ENCODE data around the gene ITLN1.
"Not testable (repeated sequence)": the region's sequence is repeated elsewhere in the genome, so short reads cannot be mapped to it uniquely, and the experiment has no call there.

ITLN1 gene

DNA sequence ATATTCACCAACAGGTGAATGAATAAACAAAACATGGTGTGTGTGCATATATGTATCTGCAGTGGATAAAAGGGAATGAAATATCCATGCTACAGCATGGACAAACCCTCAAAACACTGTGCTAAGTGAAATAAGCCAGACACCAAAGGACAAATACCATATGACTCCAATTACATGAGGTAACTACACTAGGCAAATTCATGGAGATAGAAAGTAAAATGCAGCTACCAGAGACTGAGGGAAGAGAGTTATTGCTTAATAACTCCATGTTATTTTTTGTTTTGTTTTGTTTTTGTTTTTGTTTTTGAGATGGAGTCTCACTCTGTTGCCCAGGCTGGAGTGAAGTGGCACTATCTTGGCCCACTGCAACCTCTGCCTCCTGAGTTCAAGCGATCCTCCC, 2.4 kb downstream of the ITLN1 start:
- no peak for DNase-seq

DNA sequence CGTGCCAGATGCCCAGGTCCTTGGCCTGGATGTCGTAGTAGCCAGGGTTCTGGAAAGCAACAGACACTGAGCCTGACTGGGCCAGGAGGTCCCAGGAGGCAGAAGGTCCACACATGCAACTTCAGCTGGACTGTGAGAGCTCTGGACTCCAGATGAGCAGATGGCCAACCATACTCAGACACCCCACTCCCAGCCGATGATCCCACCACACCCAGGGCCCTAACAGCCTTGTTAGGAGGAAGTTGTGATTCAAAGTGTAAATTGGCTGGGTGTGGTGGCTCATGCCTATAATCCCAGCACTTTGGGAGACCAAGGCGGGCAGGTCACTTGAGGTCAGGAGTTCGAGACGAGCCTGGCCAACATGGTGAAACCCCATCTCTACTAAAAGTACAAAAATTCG, 3.7 kb downstream of the ITLN1 start:
- DNase-seq = not testable (repeated sequence)

DNA sequence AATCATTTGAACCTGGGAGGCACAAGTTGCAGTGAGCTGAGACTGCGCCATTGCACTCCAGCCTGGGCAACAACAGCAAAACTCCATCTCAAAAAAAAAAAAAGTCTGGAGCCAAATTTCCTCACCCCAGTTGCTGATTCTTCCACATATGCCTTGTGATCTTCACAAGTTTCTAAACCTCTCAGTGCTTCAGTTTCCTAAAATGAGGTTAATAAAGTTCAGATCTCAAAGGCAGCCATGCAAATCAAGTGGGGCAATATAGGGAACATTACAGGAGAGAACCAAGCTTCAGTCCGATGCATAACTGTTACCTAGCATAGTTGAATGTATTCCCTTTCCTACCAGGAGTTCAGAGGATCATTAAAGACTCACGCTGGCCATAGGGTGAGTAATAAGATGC, 4.8 kb downstream of the ITLN1 start:
- no peak for DNase-seq

DNA sequence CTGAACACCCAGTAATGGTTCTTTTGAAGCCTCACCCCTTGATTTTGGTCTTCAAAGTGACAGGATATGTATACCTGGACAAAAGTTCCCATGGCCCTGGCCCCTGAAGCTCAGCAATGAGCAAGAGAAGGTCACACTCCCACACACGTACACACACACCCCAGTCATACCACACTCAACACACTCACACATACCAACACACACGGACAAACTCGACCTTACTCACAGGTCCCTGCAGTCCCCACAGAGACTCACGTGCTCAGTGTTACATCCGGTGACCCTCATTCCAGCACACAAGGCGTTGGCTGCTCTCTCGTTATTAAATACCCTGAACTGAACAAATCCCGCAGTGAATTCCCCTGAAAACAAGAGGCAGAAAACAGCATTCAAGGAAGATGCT, 5.9 kb downstream of the ITLN1 start:
- DNase-seq = no peak

DNA sequence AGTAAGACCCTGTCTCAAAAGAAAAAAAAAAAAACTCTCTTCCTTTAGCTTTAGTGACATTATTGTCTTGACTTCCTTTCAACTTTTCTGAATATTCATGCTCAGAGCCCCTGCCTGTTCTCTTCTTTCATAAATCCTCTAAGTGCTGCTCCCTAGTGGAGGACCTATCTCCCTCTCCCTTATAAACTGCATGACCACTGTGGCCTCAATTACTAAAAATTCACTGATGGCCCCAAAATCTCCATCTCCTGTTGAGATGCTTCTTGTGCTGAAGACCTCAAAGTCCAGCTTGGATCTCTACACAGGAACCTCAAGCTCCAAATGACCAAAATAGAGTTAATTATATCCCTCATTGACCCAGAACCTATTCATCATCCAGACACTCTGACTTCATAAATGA, 7.8 kb downstream of the ITLN1 start:
- no peak for DNase-seq

DNA sequence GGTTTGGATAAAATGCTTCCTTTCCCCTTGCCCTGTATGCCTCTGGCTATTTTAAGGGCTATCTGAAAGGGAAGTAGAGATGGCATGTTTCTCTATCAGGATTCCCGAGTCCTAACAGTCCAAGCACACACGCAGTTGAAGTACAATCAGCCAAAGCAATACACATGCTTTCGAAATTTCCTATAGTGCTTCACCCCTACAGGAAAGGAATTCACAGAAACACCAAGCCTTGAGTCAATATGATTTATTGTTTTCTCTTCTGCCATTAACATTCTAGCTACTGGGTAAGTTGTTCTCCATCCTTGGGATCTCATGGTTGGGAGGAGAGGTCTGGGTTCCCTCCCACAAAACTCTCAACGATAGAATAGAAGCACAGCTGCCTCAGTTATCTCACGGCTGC, 8.7 kb downstream of the ITLN1 start:
- DNase-seq = no peak

DNA sequence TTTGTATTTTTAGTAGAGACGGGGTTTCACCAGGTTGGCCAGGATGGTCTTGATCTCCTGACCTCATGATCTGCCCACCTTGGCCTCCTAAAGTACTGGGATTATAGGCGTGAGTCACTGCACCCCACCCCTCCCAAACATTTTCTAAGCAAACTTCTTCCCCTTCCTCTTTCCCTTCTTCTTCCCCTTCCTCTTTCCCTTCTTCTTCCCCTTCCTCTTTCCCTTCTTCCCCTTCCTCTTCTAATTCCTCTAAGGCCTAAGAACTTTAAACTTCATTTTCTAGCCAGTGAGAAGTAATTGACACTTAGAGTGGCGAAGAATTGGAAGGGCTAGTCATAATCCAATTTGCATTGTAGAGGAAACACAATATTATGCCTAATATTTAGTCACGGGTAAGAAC, 9.4 kb downstream of the ITLN1 start:
- DNase-seq = not testable (repeated sequence)

DNA sequence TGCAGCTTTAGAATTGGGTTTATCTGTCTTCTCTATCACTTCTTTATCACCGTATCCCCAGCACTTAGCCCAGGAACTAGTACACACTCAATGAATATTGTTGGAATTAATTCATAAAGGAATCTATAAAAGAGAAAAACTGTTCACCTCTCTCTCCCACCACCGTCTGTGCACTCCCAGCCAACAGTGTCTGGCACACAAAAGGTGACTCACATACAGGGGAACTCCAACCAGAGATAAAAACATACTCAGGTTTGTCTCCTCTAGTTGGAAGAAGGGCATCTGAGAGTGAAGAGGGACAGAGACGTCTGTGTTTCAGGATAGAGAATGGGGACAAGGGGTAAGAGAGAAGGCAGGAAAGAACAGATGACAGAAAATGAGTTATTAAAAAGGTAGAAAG, 10.0 kb downstream of the ITLN1 start:
- DNase-seq = no peak

DNA sequence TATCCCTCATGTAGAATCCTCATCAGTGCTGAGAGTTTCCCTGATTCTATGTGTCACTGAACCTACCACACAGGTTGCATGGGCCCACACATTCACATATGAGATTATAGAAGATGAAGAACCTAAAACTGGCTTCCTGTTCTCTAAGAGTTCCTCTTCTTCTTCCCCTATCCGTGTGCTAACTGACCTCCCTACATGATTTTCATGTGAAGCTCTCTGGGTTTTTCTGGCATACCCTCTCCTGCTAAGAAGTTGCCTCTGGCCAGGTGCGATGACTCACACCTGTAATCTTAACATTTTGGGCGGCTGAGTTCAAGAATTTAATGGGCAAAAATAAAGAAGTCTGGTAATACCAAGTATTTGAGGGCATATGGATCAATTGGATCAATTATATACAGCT, 16.8 kb downstream of the ITLN1 start:
- no peak for DNase-seq

DNA sequence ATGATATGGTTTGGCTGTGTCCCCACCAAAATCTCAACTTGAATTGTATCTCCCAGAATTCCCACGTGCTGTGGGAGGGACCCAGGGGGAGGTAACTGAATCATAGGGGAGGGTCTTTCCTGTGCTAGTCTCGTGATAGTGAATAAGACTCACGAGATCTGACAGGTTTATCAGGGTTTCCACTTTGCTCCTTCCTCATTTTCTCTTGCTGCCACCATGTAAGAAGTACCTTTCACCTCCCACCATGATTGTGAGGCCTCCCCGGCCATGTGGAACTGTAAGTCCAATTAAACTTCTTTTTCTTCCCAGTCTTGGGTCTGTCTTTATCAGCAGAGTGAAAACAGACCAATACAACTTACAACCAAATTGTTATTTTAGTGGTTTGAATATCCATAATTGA, 17.3 kb downstream of the ITLN1 start:
- not testable (repeated sequence) for DNase-seq

DNA sequence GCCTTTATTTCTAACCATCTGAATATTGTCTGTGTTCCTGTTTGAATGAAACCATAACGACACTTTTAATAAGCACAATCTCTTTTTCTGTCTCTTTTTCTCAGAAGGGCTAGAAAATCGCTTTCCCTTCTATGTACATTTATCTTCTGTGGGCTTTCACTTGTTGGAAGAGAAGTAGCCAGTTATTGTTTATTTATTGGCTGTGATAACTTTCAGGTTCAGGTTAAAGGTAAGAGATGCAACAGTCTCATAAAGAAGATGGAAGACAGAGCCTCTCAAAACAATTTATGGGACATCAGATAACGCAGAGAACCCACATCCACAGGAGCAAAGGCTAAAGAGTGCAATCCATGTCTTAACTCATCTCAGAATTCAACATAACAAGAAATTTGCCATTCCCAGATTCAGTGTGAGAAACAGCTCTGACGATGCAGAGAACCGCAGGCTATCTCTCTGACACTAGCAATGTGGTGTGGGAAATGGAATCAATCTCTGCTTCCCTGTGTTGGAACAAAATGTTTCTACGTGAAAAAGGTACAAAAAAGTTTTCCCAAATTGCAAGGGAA, 18.2 kb downstream of the ITLN1 start:
- DNase-seq = no peak

DNA sequence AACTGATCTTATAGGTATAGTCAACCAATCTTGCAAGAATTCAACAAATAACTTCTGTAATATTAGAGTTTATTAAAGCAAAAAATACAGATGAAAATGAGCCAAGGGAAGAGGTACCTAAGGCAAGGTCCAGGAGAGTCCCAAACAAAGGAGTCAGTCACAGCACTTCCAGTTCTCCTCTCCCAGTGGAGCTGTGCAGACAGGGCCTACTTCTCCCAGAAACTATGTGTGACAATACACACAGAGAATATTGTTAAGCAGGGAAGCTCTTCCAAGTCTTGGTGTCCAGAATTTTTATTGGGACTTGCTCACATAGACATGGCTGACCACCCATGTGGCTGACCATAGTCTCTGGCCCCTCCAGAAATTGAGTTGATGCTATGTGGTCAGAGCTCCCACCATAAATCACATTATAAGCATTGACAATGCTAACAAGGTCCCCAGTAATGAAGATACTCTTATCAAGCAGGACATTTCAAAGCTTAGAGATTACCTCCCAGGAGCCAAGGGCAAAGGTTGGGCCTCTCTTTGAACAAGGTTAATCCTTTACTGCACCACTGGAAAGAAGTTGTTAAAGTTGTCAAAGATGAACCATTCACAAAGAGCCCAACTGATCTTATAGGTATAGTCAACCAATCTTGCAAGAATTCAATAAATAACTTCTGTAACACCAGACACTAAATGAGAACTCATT, 18.8 kb downstream of the ITLN1 start:
- no peak for DNase-seq

DNA sequence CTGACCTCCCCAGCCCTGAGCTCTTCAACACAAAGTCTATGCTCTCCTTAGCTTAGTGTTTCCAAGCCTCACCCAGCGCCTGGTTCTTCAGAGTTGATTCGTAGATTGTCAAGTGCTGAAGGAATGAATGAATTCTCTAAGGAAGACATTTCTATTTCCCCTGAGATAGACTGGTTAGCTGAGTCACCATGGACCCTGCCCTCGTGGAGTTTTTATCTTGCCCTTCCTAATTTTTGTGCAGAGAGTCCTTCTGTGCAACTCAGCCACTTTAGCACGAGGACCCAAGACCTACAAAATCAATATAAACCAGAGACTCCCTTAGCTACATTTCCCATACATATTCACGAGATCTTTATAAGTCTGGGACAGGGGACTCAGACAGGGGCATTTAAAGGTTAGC, 19.6 kb downstream of the ITLN1 start:
- DNase-seq = no peak

DNA sequence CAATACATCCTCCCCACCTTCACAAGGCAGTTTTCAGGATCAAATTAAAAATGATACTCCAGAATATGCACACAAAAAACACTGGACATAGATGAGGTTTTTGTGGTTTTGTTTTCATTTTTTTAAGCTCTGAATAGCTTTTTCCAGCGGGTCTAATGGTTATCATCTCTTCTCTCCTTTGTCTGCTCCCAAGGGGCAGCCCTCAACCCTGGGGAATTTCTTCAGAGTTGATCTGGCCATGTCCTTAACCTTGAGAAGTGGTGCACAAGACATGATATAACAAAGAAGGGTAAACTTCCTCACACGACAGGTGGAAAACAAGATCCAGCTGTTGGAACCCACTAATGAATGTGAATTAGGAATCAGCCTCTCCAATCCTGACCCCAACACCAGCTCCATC, 20.8 kb downstream of the ITLN1 start:
- DNase-seq = no peak

DNA sequence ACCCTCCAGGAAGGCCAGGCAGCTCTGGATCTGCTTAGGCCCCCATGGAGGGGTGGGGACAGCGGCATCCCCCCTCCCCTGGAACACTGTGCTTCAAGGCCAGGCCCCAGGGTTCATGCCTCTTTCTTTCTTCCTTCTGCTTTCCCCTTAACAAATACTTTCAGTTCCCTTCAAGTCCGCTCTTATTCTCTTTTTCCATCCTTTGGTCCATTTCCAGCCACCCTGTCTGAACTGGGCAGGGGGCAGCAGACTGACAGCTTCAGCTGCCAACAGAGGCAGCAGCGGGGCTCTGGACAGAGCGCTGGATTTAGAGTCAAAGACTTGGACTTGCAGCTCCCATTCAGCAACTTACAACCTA, 21.2 kb downstream of the ITLN1 start:
- DNase-seq = no peak

DNA sequence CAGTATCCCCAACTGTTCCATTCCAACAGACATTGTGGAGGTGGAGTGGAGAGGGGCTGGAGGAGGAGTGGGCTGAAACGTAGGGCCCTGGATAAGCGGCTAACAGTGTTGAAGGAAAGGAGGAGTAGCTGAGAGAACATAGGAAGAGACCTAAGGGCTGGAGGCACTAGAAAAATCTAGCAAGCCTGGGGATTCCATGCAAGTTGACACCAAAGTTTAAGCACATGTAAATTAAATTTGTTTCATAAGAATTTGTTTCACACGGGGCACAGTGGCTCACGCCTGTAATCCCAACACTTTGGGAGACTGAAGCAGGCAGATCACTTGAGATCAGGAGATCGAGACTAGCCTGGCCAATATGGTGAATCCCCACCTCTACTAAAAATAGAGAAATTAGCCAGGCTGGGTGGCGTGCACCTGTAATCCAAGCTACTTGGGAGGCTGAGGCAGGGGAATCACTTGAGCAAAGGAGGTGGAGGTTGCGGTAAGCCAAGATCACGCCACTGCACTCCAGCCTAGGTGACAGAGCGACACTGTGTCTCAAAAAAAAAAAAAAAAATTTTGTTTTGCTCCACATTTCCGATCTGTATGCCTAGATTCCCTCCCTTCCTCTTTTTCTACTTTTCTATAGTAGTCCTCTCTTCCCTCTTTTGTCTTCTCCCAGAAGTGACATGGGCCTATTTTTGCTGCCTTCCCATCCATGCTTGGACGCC, 21.8 kb downstream of the ITLN1 start:
- DNase-seq = no peak

DNA sequence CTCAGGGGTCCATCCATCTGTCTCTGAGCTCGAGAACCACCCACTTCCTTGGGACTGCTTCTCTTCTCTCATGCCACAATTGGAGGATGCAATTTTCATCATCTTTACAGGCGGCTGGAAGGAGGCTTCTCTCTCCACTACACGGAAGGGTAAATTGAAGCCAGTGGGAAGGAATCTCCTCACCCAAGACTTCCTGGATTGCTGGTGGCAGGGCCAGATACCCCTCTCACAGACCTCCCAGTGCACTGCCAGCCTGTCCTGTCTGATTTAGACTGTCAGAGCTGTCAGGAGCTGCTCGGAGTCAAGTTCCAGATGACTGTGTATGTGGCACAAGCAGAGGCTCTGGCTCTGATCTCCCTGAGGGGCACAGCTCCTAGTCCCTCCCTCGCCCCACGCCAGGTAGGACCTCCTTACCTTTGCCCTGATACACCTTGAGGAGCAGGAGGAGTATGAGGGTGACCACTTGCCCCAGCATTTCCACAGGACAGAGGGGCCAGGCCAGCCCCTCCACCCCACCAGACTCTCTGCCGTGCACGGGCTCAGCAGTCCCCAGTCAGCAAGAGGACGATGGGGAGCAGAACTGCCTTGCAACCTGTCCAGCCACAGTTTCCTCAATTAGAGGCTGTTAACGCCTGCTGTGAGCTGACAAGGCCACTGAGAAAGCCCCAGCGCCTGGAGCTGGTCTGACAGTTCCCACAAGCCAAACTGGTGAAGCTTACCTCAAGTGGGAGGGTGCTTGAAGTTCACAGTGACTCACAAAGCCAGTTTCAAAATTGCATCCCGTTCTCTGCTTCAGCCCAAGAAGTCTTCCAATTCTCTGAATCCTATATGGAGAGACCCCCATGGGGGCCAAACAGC, 22.5 kb downstream of the ITLN1 start, which contains the start of gene CD244:
TSS of gene CD244 (minus strand) at position 685 of the 858 bp plus-strand sequence. CDS start at position 475, 210 bp downstream.
- DNase-seq = no peak

DNA sequence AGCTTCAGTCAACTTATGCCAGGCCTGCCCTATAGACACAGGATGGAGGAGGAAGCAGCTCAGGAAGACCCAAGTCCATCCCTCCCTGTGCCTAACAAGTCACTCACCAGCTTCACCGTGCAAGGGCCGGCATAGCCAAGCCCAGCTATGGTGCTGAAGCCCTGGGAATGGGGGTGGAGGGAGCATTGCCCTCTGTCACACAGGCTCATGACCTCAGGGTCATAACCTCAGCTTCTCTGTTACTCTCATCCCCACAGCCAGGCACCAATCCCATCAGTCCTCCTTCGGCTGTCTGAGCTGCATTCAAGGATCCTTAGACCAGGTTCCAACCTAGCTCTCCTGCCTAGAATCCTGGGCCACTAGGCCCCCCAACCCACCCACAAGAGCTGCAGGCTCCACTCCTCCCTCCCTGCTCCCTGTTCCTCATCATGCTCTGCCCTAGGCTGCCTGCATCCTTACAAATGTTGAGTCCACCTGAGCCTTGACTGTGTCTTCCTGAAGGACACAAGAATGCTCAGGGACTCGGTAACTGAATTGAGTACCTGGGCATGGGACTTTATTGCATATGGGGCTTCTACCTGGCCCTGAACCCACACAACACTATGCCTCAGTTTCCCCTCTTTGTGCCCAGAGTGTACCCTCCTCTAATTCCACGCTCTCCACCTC, 24.0 kb downstream of the ITLN1 start:
- no peak for DNase-seq

DNA sequence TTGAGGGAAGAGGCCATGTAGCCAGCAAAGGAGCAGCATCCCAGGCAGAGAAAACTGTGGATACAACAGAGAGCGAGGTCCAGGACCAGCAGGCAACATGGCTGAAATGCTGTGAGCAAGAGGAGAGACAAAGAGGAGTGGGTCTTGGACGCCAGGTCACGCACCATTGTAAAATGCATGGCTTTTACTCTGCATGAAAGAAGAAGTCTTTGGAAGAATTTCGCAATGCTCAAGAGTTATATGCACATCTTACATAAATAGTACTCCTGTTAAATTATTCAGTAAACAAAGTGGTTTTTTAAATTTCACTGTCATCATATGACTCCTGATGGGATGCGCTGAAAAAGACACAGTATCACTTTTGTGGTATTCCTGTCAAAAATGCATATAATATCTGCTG, 25.8 kb downstream of the ITLN1 start:
- DNase-seq = no peak

DNA sequence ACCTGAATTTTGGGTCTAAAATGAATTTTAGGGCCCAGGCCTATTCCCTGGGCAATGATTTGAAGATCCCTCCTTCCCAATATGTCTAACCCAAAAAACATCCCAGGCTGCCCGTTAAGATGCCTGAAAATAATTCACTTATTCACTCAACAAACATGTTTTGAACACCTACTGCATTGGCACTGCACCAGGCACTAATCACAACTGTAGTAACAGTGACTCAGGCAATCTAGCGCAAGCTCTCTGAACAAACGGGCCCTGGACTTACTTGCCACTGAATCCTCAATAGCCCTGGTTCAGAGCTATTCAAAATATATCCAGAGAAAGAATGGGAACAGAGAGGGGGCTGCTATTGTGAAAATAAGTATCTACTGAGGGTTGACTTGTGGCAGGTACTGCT, 26.5 kb downstream of the ITLN1 start:
- no peak for DNase-seq

DNA sequence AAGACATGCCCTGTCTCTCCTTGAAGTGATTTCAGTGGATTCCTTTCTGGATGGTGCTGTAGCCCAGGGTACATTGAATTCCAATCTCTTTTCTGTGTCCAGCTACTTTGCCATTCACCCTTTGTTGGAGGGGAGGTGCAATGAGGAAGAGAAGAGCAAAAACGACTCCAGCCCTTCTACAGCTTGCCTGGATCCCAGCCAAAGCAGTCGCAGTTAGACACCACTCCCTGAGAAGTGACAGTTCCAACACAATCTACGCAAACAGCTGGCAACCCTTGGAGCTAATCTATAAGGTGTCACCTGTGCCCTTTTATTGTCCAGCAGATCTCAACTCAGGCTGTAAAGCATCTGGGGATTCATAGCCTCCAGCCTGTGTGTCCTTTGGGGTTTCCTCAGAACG, 26.9 kb downstream of the ITLN1 start:
- DNase-seq = no peak

DNA sequence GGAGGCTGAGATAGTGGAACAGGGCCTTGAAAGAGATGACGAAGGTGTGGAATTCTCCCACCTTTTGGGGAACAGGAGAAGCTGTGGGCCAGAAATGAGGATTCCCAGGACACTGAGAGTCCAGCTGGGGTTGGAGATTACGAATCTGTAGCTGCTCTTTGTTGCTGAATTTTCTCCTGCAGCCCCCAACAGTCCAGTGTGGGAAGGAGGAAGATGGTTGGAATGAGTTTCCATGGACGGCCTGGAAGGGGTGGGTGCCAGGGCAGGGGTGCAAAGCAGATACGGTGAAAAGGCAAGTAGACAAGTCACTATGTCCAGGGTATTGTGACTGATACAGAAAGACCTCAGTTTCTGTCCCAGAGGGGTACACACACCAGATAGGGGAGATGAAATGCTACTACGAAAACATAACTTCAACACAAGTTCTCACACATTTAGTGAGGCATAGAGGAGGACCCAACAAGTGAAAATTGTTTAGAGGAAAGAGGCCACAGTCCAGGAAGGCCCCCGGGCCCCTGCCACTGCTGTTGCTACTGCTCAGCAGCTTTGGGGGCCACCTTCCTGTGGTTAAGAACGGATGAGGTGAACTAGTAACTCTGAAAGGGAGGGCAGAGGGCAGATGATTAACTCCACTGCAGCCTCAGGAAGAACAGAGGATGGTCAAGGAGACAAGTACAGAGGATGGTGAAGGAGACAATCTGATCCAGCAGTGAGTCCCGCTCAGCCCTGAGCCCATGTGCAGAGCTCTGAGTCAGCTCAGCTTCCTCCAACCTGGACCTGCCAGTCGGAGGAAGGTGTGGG, 29.6 kb downstream of the ITLN1 start:
- no peak for DNase-seq
